HG02970 (cell line): Measurements from ENCODE around the gene PDE1A.

Experiments used
- ATAC-seq: cut with Tn5 transposase; IDR thresholded peaks from one replicate; pipeline ENCODE4 v1.9.1; 2021; ENCODE audit warnings: mild to moderate bottlenecking, moderate library complexity, moderate number of reproducible peaks; ENCODE audit not compliant: unreplicated experiment, low FRiP score

PDE1A gene

DNA sequence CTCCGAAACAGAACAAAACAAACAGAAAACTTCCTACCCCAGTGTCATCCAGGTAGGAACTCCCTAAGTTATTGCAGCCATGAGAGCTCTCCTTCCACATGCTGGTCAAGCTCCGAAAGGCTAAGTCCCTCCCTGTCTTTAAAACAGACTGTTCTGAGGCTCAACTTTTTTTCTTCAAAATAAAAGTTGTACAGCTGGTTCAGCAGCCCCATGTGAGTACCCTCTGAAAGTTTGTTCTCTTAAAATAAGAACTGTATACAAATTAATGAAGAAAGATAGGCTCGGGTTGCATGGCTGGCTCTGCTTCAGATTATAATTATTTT, at the start of gene PDE1A:
TSS of gene PDE1A (minus strand) at position 119 of the 323 bp plus-strand sequence.
- no peak for ATAC-seq

GRCh38 chr2:182473635-182474034, 46.8 kb upstream of the PDE1A start:
- no peak for ATAC-seq

- ATAC-seq = no peak
Observed at GRCh38 chr2:182463760-182464159, 36.9 kb upstream of the PDE1A start.

DNA sequence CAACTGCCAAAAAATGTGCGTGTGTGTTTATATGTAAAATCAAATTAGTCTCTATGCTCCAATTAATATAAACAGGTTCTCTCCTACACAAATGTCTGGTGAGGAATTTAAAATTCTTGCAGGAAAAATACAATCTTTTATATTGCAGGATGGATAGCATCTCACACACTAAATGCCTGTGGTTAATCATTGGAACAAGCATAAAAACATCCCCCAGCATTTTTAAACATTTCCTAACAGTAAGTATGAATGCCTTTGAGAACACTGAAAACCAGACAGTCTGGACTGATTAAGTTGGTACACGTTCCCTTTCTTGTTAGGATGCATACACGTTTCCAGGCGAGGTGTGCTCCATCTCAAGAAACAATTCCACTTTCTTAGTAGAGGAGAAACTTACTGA, 29.9 kb upstream of the PDE1A start:
- no peak for ATAC-seq

- ATAC-seq = no peak
Observed at GRCh38 chr2:182452456-182452990, 25.7 kb upstream of the PDE1A start.

DNA sequence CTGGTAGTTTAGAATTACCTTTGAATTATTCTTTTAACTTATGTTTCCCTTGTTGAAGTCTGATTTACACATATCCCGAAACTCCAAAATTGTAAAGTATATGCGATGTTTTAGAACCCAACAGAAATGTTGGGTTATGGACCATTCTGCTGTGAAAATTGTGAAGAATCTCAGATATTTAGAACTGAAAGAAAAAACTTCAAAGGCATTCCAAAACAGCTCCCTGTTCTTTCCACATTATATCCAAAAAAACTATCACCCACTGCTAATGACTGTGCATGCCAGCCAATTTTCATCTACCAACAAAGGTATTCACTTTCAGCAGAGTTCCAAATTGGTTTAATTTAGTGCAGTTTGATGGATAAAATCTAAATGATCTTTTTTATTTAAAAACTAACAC, 21.5 kb upstream of the PDE1A start:
- ATAC-seq = no peak

GRCh38 chr2:182447863-182448262, 21.0 kb upstream of the PDE1A start:
- no peak for ATAC-seq

DNA sequence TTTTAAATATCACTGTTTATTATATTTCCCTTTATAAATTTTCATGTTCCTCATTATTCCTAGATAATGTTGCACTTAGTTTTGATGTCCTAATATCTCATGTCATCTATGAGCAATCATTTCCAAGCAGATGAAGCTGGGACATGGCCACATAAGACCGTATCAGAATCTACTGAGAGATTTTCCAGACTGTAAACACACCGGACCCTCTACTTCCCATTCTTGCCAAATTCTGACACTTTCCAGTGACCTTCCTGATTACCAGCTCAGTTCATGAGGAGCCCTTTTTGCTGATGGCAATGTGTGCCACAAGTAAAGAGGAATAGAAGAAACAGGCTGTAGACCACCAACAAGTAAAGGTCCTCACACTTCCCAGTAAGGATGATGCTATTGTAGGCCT, 20.3 kb upstream of the PDE1A start:
- ATAC-seq = no peak

DNA sequence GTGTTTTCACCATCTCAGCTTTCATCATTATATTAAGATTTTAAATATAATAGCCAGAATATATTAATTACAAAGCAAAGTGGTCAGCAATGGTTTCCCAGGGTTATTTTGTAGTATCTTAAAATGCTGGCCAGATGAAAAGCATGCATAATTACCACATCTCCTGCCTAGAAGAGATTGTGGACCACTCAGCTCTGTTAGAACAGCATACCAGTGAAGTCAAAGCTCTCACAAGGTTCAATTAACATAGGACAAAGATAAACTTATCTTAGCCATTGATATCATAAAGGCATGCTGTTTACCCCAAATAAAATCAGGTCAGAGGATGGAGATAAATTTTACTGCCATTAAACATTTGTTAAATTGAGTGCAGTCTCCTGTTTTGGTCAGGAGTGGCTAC, 19.3 kb upstream of the PDE1A start:
- no peak for ATAC-seq

DNA sequence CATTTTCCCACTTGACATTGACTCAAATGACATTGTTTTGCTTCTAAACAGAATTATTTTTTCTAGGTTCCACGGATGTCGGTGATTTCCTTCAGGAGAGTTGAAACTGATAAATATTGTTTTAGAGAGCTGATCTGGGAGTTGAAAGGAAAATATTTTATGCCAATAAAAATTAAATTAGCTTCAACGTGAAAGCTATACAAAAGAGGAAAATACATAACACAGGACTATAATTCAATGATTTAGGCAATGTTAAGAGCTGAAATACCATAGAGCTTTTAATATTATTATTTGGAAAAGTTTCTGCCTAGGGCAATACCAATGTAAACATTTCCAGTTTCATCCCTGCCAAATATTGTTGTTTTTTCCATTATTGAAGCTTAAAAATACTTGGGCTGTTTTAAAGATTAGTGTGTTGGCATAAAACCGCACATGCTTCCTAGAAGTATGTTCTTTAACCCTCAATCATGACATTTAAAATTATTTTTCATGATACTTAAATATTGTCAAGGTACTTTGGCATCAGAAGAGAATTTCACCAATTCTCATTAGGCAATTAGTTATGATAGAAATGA, 18.6 kb upstream of the PDE1A start:
- ATAC-seq = no peak

GRCh38 chr2:182444806-182445205, 18.0 kb upstream of the PDE1A start:
- no peak for ATAC-seq

DNA sequence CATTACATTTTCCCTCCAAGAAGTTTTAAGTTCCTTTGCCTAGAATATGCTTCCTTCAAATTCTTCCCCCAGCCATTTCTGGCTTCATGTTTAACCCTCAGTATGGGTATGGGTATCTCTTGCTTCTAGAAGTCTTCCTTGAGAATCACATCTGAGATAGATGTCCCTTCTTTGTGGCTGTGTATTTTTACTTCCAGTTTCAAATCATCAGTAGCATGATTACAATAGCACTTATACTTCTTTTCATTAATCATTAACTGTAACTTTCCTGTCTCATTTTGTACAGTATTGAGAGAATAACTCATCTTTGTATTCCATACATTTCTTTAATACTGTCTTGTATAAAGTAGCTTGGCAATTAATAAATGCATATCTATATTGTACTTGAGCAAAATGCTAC, 17.3 kb upstream of the PDE1A start:
- ATAC-seq = no peak

GRCh38 chr2:182436252-182436651, 9.4 kb upstream of the PDE1A start:
- ATAC-seq = no peak

DNA sequence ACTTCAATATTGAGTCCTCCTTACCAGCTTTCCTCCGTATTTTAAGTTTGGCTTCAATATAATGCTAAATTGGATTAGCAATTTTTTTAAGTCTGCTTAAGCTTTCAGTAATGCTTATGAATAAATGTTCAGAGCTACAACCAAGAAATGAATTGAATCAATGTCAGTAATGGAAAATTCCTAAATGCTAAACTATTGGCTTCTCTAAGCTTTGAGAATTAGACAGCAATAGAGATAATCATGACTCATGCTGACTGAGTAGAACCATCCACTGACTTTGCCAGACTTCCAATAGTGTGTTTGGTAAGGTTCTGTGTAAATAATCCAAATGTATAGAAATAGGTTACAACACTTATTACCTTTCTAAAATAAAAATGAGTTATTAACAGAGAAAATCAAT, 8.9 kb upstream of the PDE1A start:
- ATAC-seq = no peak

GRCh38 chr2:182432051-182432450, 5.2 kb upstream of the PDE1A start:
- ATAC-seq = no peak

- no peak for ATAC-seq
Observed at GRCh38 chr2:182428476-182428875, 1.6 kb upstream of the PDE1A start.

GRCh38 chr2:182426082-182426917, 536 bp downstream of the PDE1A start:
- no peak for ATAC-seq

GRCh38 chr2:182422864-182423263, 4.0 kb downstream of the PDE1A start:
- no peak for ATAC-seq

GRCh38 chr2:182420669-182421068, 6.2 kb downstream of the PDE1A start:
- no peak for ATAC-seq

GRCh38 chr2:182416861-182417260, 10.0 kb downstream of the PDE1A start:
- no peak for ATAC-seq

DNA sequence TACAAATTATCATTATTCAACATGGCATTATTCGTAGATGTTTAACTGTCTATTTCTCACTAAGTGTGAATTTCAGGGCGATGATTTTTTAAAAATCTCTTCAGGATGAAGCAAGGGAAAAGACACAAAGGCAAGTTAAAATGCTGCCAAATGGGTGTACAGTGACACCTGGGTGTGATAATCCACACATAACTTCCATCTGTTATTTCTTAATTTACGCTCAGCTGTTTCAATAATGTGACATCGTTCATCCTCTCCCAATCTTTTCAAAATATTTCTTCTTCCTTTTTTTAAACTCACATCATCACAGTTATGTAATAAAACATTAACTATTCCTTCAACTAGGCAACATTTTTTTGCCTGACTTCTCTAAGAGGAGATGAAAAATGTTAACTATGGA, 10.6 kb downstream of the PDE1A start:
- ATAC-seq = no peak

DNA sequence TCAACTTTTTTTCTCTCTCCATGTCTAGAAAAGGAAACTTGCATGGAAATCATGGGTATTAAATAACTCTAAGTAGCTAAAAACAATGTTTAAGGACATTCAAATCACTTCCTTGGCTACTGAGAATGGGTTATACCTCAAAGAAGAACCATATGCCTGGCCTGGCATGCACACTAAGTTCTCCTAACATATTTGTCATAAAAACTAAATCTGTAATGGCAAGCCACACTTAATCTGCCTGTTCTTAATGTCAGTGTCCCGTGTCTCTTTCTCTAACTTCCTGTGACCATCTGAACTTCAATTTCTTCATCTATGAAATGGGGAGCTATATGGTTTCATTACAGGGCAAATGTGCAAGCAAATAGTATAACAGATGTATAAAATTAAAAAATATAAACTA, 11.1 kb downstream of the PDE1A start:
- ATAC-seq = no peak
